MCF 10A (cell line): ENCODE data around the gene DDX46. TPM values are rescaled to one million over a fixed set of nuclear protein-coding genes. Genes with fewer than 3 reads are reported as not detected.

Source experiments
- BruUV-seq: library from RNA; stranded (reverse); fragments of 400-500 nt; replicated peaks from 2 replicates; lab custom pipeline; 2021; lab: Mats Ljungman, UMichigan
- CTCF ChIA-PET: fragments of 300-600 bp; sonication (Branson Sonifier 250); formaldehyde crosslinking; extraction: SDS; loops from one replicate; lab custom pipeline; 2021; ENCODE audit warnings: antibody characterized with exemption, inconsistent platforms; lab: Yijun Ruan, JAX
- POLR2A ChIA-PET: fragments of 300-600, 350-650 bp; sonication (Branson Sonifier 250); formaldehyde crosslinking; extraction: SDS; loops from one replicate; lab custom pipeline; 2020; ENCODE audit warnings: antibody characterized with exemption, inconsistent platforms; lab: Yijun Ruan, JAX
- DNase-seq: peaks from one replicate; pipeline ENCODE4 v3.0.0-alpha.2; 2018; ENCODE audit not compliant: unreplicated experiment
- H3K27ac Mint-ChIP-seq: one replicate; pipeline ENCODE4 v1.8.0; 2022; ENCODE audit warnings: mild to moderate bottlenecking, low read depth, mixed read lengths; ENCODE audit not compliant: unreplicated experiment
- H3K27me3 Mint-ChIP-seq: one replicate; pipeline ENCODE4 v1.8.0; 2022; ENCODE audit warnings: mixed read lengths; ENCODE audit not compliant: insufficient read depth, unreplicated experiment
- H3K36me3 Mint-ChIP-seq: one replicate; pipeline ENCODE4 v1.8.0; 2022; ENCODE audit warnings: mild to moderate bottlenecking, moderate library complexity, mixed read lengths; ENCODE audit not compliant: insufficient read depth, unreplicated experiment
- H3K4me1 Mint-ChIP-seq: one replicate; pipeline ENCODE4 v1.8.0; 2022; ENCODE audit warnings: mixed read lengths; ENCODE audit not compliant: insufficient read depth, unreplicated experiment
- H3K4me3 Mint-ChIP-seq: one replicate; pipeline ENCODE4 v1.8.0; 2022; ENCODE audit warnings: mild to moderate bottlenecking, moderate library complexity, mixed read lengths; ENCODE audit not compliant: unreplicated experiment
- H3K9me3 Mint-ChIP-seq: one replicate; pipeline ENCODE4 v1.8.0; 2022; ENCODE audit warnings: mixed read lengths; ENCODE audit not compliant: unreplicated experiment
- CTCF ChIP-seq: fragments of 200-600 bp; IDR thresholded peaks from one replicate; pipeline ENCODE4 v1.8.0; 2022; ENCODE audit warnings: antibody characterized with exemption, mild to moderate bottlenecking; ENCODE audit not compliant: unreplicated experiment
- intact Hi-C: fragments of 100-400 bp; cut with micrococcal nuclease; formaldehyde crosslinking; loops from 2 replicates; pipeline ENCODE4 v1.14.1; 2022
- total RNA-seq: library from RNA; stranded (reverse); gene quantifications from 2 replicates; pipeline ENCODE4 v1.2.3, GENCODE V29; 2022

DDX46 gene
- total RNA-seq, 1 experiment from 2014 or later: 77.0 TPM

GRCh38 chr5:134738133-134738962, 20.2 kb upstream of the DDX46 start, which contains the start of gene CAMLG:
Gene CAMLG (plus strand): TSS chr5:134738548. CDS start chr5:134738621, 73 bp downstream.
- DNase-seq: peak; percentile 99
- peaks cover 26% of the 10 kb centered on the region for H3K36me3 Mint-ChIP-seq
- peak within 1 kb of the TSS; percentile 95 for H3K27ac Mint-ChIP-seq
- ChIA-PET POLR2A (interaction anchor here (0.5 to 11.8 kb wide), 29 partner anchors 9 to 561 kb away, joined by 3 to 156 read pairs (median 6); partner anchors contain the start of genes C5orf24, DDX46, PCBD2 and PPP2CA), CTCF (interaction anchor here (0.7 to 5.3 kb wide), 15 partner anchors 18 to 596 kb away, joined by 3 to 71 read pairs (median 3); partner anchors contain the start of gene DDX46)
- intact Hi-C loops: loop anchor here (1.0 to 5.0 kb wide), 6 partner anchors 20 to 211 kb away; partner anchors contain the start of genes DDX46, JADE2, PCBD2 and SEC24A
- TF ChIP-seq CTCF: peak; percentile 55
- peaks cover 17% of the 10 kb centered on the region for H3K4me1 Mint-ChIP-seq
- H3K9me3 Mint-ChIP-seq: no peaks in the 10 kb centered on the region
- no peaks in the 10 kb centered on the region for H3K27me3 Mint-ChIP-seq
- peak within 1 kb of the TSS; percentile 97 for H3K4me3 Mint-ChIP-seq
- no TSS peak for BruUV-seq

DNA sequence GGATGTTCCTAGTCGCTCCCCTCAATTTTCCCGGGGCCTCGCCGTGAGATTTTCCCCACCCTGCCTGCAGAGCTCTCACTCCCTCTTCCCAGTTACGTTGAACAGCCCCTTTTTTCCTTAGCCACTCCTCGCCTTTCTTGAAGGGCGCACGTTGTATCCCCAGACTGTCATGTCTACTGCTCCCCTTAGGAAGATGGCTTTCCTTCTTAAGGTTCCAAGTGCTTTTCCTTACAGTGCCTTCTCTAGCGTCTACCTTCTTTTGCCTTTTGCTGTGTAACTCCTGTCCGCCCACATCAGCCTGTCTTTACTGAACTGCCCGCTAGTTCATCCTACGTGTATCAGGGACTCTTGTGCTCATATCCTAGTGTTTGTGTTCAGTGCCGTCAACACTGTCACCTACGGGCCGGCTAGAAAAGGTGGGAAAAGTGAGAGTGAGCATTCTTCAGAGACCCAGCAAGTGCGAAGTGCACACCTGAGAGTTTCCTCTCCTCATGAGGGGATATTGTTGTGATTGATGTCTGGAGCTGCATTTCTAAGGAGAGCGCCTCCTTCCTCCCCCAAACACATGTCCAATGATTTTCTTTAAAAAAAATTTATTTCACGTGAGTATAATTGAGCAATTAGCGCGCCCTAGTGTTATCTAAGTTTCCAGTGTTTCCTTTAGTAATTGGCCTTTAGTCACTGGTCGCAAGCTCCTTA, 19.5 kb upstream of the DDX46 start:
- H3K36me3 Mint-ChIP-seq: peaks cover 34% of the 10 kb centered on the region
- H3K27me3 Mint-ChIP-seq: no peaks in the 10 kb centered on the region
- peak overlapping the region; percentile 95 for H3K27ac Mint-ChIP-seq
- peak overlapping the region; percentile 97 for H3K4me3 Mint-ChIP-seq
- intact Hi-C loops: loop anchor here (1.0 to 5.0 kb wide), 6 partner anchors 19 to 212 kb away; partner anchors contain the start of genes DDX46, JADE2, PCBD2 and SEC24A
- H3K4me1 Mint-ChIP-seq: peaks cover 17% of the 10 kb centered on the region
- CTCF ChIA-PET: interaction anchor here (0.6 to 5.3 kb wide), 34 partner anchors 9 to 1413 kb away, joined by 3 to 71 read pairs (median 3); partner anchors contain the start of genes DDX46, PCBD2 and SAR1B
- TF ChIP-seq CTCF: peak; percentile 36
- DNase-seq: peak; percentile 72
- BruUV-seq: no TSS peak
- no peaks in the 10 kb centered on the region for H3K9me3 Mint-ChIP-seq
- POLR2A ChIA-PET: interaction anchor here (0.6 to 11.8 kb wide), 38 partner anchors 9 to 741 kb away, joined by 3 to 156 read pairs (median 4); partner anchors contain the start of genes C5orf24, DDX46, PCBD2 and PPP2CA

- H3K36me3 Mint-ChIP-seq: peaks cover 53% of the 10 kb centered on the region
- H3K4me1 Mint-ChIP-seq: peaks cover 17% of the 10 kb centered on the region
- CTCF ChIA-PET: interaction anchor here (0.6 to 5.3 kb wide), 8 partner anchors 9 to 444 kb away, joined by 3 to 71 read pairs (median 4); partner anchors contain the start of gene DDX46
- H3K27ac Mint-ChIP-seq: no peak overlapping the region
- POLR2A ChIA-PET: interaction anchor here (0.6 to 11.8 kb wide), 5 partner anchors 16 to 787 kb away, joined by 3 to 156 read pairs (median 16); partner anchors contain the start of genes DDX46, SEC24A and SKP1
- H3K4me3 Mint-ChIP-seq: no peak overlapping the region
- no peaks in the 10 kb centered on the region for H3K9me3 Mint-ChIP-seq
- no peaks in the 10 kb centered on the region for H3K27me3 Mint-ChIP-seq
- no TSS peak for BruUV-seq
- DNase-seq: no peak
- intact Hi-C loops: no loop called here
- no peak for TF ChIP-seq CTCF
These were observed 17.5 kb upstream of the DDX46 start for GRCh38 chr5:134741052-134741451.
